Bladder microvascular endothelial cell (primary cell): ENCODE data around the gene SMPDL3A. TPM values are rescaled to one million over a fixed set of nuclear protein-coding genes. Genes with fewer than 3 reads are reported as not detected.

Experiments
- total RNA-seq: library from RNA; depleted of rRNA; stranded (reverse); fragments of >200 nt; gene quantifications from 2 replicates; pipeline ENCODE4 v1.2.3, GENCODE V29; 2014

Gene SMPDL3A
- 5.3 and 6.7 TPM in 2 replicates for total RNA-seq

GRCh38 chr6:122789182-122790027 is at the start of gene SMPDL3A:
SMPDL3A (plus strand) TSS chr6:122789258; CDS start chr6:122789347, 89 bp downstream.

GRCh38 chr6:122779667-122780066 is 9.4 kb upstream of the SMPDL3A start, which contains the start of gene FABP7:
FABP7 (plus strand) TSS chr6:122779716; CDS start chr6:122779795, 79 bp downstream.

Other genes with a start within 250 kb of the SMPDL3A start
- 0.13 TPM in 1 of 2 replicates, not detected in the other for gene PKIB, start 178.9 kb upstream of the SMPDL3A start, total RNA-seq
- gene FABP7, start 9.5 kb upstream of the SMPDL3A start, total RNA-seq = not detected in 2 replicates
- gene CLVS2, start 207.0 kb downstream of the SMPDL3A start, total RNA-seq = not detected in 2 replicates